ENCODE results near the gene RFWD3.
"Not testable (repeated sequence)": the region's sequence is repeated elsewhere in the genome, so short reads cannot be mapped to it uniquely, and the experiment has no call there.

Gene RFWD3

DNA sequence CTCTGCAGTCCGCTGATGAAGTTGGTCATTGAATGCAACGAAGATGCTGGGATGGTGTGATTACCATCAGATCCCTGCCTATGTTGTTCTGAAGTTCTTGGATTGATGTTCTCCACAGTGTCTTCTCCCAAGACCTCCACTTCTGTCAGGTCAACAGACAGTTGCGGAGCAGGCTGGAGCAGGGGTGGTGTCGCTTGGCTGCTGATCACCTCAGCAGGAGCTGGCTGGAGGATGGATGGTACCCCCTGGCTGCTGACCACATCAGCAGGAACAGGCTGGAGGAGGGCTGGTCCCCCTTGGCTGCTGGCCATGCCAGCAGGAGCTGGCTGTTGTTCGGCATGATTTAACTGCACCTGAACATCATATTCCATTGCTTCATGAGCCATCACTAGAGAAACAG lies 5.6 kb downstream of the RFWD3 start:
- H3K27ac ChIP-seq (ENCODE audit: low read length), result no peak overlapping the region
- no peak overlapping the region for H3K4me3 ChIP-seq (ENCODE audit: low read depth in 1 of 2, low read length in 2 of 2)
- peaks cover 0 to 12% of the 10 kb centered on the region in 2 donors for H3K4me1 ChIP-seq (ENCODE audit: control insufficient read depth in 1 of 2, insufficient read depth in 2 of 2, low read length in 2 of 2)
- peaks cover 34 to 47% of the 10 kb centered on the region in 2 donors for H3K36me3 ChIP-seq (ENCODE audit: control insufficient read depth in 1 of 2, insufficient read depth in 2 of 2, low read length in 2 of 2)
- H3K9me3 ChIP-seq (ENCODE audit: control insufficient read depth in 1 of 2, low read length in 2 of 2), result no peaks in the 10 kb centered on the region
- no peaks in the 10 kb centered on the region for H3K27me3 ChIP-seq (ENCODE audit: low read depth, low read length)

DNA sequence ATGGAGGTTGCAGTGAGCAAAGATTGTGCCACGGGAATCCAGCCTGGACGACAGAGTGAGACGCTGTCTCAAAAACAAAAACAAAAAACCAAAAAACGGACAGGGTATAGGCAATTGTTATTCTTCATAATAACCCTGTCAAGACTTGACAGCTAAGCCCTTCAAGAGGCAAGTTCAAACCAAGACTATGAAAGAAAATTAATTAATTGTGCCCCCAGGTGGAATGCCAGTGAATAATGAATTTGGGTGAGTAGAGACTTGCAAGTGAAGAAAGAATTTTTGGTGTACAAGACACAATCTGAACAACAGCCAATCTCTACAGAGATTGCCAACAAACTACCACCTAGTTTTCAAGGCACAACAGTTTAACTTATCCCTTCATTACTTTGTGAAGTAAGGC lies 6.3 kb downstream of the RFWD3 start:
- no peaks in the 10 kb centered on the region for H3K9me3 ChIP-seq (ENCODE audit: control insufficient read depth in 1 of 2, low read length in 2 of 2)
- peaks cover 0 to 5% of the 10 kb centered on the region in 2 donors for H3K4me1 ChIP-seq (ENCODE audit: control insufficient read depth in 1 of 2, insufficient read depth in 2 of 2, low read length in 2 of 2)
- H3K4me3 ChIP-seq (ENCODE audit: low read depth in 1 of 2, low read length in 2 of 2), result no peak overlapping the region
- H3K36me3 ChIP-seq (ENCODE audit: control insufficient read depth in 1 of 2, insufficient read depth in 2 of 2, low read length in 2 of 2), result peaks cover 34 to 47% of the 10 kb centered on the region in 2 donors
- H3K27ac ChIP-seq (ENCODE audit: low read length), result no peak overlapping the region
- H3K27me3 ChIP-seq (ENCODE audit: low read depth, low read length), result no peaks in the 10 kb centered on the region

DNA sequence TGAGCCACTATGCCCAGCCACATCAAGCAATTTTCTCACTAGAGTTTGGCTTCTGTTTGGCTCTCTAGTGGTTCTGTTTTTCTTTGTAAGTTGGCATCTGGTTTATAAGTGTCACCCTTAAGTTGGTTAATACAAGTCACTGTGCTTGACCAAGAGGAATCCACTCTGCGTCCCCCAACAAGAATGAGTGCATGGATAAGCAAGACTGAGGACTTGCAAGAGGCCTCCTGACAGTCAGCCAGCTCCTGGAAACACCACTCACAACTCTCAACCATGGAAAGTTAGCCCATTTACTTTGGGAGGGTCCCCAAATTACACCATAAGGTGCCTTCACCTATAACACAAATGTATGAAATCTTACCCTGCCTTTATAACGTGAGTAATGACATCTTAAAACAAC lies 7.6 kb downstream of the RFWD3 start:
- Histone ChIP-seq H3K9me3 (ENCODE audit: control insufficient read depth in 1 of 2, low read length in 2 of 2) (no peaks in the 10 kb centered on the region), H3K4me1 (ENCODE audit: control insufficient read depth in 1 of 2, insufficient read depth in 2 of 2, low read length in 2 of 2) (peaks cover 0 to 6% of the 10 kb centered on the region in 2 donors), H3K36me3 (ENCODE audit: control insufficient read depth in 1 of 2, insufficient read depth in 2 of 2, low read length in 2 of 2) (peaks cover 27 to 44% of the 10 kb centered on the region in 2 donors), H3K27me3 (ENCODE audit: low read depth, low read length) (no peaks in the 10 kb centered on the region), H3K27ac (ENCODE audit: low read length) (no peak overlapping the region), H3K4me3 (ENCODE audit: low read depth in 1 of 2, low read length in 2 of 2) (no peak overlapping the region)

DNA sequence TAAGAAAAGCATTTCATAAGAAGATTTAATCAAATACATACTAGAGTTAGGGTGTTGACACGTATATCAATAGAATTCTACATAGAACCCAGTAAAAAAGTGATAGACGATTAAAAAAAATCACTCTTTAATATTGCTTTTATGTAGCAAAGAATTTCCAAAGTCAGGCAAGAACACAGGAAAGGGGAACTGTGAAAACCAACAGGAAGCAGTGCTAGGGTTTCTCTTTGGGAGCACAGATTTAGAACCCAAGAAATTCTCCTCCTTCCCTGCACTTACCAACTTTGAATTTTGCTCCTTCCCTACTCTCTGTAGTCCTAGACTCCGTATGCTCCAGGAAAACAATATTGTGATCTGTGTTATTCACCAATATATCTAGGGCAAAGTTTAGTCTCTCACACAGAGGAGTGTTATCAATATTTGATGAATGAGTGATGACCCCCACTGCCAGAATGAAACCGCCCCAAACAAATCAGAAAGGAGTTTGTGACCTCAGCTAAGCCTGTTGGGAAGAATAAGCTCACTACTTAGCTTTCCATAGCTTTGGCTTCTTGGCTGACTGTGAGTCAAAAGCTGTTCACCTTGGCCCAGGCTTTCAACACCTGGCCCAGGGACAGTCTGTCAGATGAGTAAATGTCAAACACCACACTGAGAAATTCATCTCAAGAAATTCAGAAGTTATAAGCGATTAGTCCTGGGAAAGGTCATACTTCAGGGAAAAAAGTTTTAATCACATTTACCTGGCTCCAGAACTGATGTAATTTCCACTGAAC lies 8.6 kb downstream of the RFWD3 start:
- H3K4me3 ChIP-seq (ENCODE audit: low read depth in 1 of 2, low read length in 2 of 2), result no peak overlapping the region
- peaks cover 0 to 6% of the 10 kb centered on the region in 2 donors for H3K4me1 ChIP-seq (ENCODE audit: control insufficient read depth in 1 of 2, insufficient read depth in 2 of 2, low read length in 2 of 2)
- no peaks in the 10 kb centered on the region for H3K9me3 ChIP-seq (ENCODE audit: control insufficient read depth in 1 of 2, low read length in 2 of 2)
- no peak overlapping the region for H3K27ac ChIP-seq (ENCODE audit: low read length)
- H3K27me3 ChIP-seq (ENCODE audit: low read depth, low read length), result no peaks in the 10 kb centered on the region
- H3K36me3 ChIP-seq (ENCODE audit: control insufficient read depth in 1 of 2, insufficient read depth in 2 of 2, low read length in 2 of 2), result peaks cover 17 to 34% of the 10 kb centered on the region in 2 donors

DNA sequence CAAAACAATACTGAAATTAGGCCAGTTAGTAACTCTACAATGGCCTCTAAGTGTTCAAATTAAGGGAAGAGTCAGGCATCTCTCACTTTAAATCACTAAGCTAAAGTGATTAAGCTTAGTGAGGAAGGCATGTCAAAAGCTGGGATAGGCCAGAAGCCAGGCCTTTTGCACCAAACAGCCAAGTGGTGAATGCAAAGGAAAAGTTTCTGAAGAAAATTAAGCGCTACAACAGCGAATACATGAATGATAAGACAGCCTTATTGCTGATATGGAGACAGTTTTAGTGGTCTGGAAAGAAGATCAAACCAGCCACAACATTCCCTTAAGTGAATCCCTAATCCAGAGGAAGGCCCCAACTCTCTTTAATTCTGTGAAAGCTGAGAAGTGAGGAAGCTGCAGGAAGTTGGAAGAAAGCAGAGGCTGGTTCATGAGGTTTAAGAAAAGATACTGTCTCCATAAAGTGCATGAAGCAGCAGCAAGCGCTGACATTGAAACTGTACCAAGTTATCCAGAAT lies 12.1 kb downstream of the RFWD3 start:
- Histone ChIP-seq H3K36me3 (ENCODE audit: control insufficient read depth in 1 of 2, insufficient read depth in 2 of 2, low read length in 2 of 2) (peaks cover 10 to 31% of the 10 kb centered on the region in 2 donors), H3K9me3 (ENCODE audit: control insufficient read depth in 1 of 2, low read length in 2 of 2) (no peaks in the 10 kb centered on the region), H3K27ac (ENCODE audit: low read length) (no peak overlapping the region), H3K4me3 (ENCODE audit: low read depth in 1 of 2, low read length in 2 of 2) (no peak overlapping the region), H3K27me3 (ENCODE audit: low read depth, low read length) (no peaks in the 10 kb centered on the region), H3K4me1 (ENCODE audit: control insufficient read depth in 1 of 2, insufficient read depth in 2 of 2, low read length in 2 of 2) (peaks cover 0 to 6% of the 10 kb centered on the region in 2 donors)

DNA sequence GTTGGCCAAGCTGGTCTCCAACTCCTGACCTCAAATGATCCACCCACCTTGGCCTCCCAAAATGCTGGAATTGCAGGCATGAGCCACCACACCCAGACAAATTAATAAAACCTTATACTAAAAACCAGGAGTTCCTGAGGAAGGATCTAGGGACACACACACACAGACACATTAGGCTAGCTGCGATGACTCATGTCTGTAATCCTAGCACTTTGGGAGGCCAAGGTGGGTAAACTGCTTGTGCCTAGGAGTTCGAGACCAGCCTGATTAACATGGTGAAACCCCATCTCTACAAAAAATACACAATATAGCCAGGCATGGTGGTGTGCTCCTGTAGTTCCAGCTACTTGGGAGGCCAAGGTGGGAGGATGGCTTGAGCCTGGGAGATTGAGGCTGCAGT lies 13.8 kb downstream of the RFWD3 start:
- H3K9me3 ChIP-seq (ENCODE audit: control insufficient read depth in 1 of 2, low read length in 2 of 2); H3K4me3 ChIP-seq (ENCODE audit: low read depth in 1 of 2, low read length in 2 of 2); H3K4me1 ChIP-seq (ENCODE audit: control insufficient read depth in 1 of 2, insufficient read depth in 2 of 2, low read length in 2 of 2); H3K27ac ChIP-seq (ENCODE audit: low read length); H3K27me3 ChIP-seq (ENCODE audit: low read depth, low read length): not testable (repeated sequence)
- H3K36me3 ChIP-seq (ENCODE audit: control insufficient read depth in 1 of 2, insufficient read depth in 2 of 2, low read length in 2 of 2), result peaks cover 3 to 19% of the 10 kb centered on the region in 2 donors

DNA sequence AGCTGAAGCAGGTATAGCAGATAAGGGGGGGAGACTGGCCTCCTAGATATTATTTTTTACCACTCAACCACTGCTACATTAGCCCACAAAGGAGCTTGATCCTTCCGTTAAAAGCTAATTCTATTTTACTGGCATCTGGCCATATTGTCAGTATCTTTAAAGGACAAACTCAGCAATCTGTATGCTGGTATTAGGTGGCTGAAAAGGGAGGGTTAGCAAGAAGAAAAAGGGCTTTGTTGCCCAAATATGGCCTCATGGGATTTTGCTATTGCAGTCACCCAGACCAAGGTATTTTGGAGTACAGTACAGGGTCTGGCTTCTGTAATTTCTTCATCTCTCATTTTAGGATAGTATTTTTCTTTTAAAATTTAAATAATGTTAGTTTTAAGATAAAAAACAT lies 14.4 kb downstream of the RFWD3 start:
- H3K4me3 ChIP-seq (ENCODE audit: low read depth in 1 of 2, low read length in 2 of 2), result no peak overlapping the region
- H3K27me3 ChIP-seq (ENCODE audit: low read depth, low read length), result no peaks in the 10 kb centered on the region
- no peaks in the 10 kb centered on the region for H3K9me3 ChIP-seq (ENCODE audit: control insufficient read depth in 1 of 2, low read length in 2 of 2)
- no peak overlapping the region for H3K27ac ChIP-seq (ENCODE audit: low read length)
- peaks cover 3 to 19% of the 10 kb centered on the region in 2 donors for H3K36me3 ChIP-seq (ENCODE audit: control insufficient read depth in 1 of 2, insufficient read depth in 2 of 2, low read length in 2 of 2)
- H3K4me1 ChIP-seq (ENCODE audit: control insufficient read depth in 1 of 2, insufficient read depth in 2 of 2, low read length in 2 of 2), result peaks cover 0 to 6% of the 10 kb centered on the region in 2 donors

DNA sequence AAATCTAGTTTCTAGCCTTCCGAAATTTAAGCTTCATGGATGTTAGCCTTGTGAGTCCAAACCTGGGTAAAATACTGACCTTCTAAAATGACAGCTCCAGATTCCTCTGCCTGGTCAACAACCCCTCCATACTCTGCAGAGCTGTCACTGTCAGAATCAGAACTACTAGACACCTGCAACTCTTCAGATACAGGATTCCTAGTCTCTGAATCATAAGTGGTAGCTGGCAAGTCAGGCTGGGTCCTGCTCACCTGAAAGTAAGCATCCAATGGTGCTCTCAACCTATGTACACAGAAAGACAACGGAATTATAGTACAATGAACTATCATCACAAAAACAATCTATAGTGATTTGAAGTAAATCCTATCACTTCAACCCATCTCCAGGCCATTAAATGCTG lies 14.8 kb downstream of the RFWD3 start:
- H3K27ac ChIP-seq (ENCODE audit: low read length), result no peak overlapping the region
- H3K4me1 ChIP-seq (ENCODE audit: control insufficient read depth in 1 of 2, insufficient read depth in 2 of 2, low read length in 2 of 2), result peaks cover 0 to 6% of the 10 kb centered on the region in 2 donors
- no peaks in the 10 kb centered on the region for H3K27me3 ChIP-seq (ENCODE audit: low read depth, low read length)
- no peaks in the 10 kb centered on the region for H3K9me3 ChIP-seq (ENCODE audit: control insufficient read depth in 1 of 2, low read length in 2 of 2)
- H3K36me3 ChIP-seq (ENCODE audit: control insufficient read depth in 1 of 2, insufficient read depth in 2 of 2, low read length in 2 of 2), result peaks cover 3 to 19% of the 10 kb centered on the region in 2 donors
- H3K4me3 ChIP-seq (ENCODE audit: low read depth in 1 of 2, low read length in 2 of 2), result no peak overlapping the region

DNA sequence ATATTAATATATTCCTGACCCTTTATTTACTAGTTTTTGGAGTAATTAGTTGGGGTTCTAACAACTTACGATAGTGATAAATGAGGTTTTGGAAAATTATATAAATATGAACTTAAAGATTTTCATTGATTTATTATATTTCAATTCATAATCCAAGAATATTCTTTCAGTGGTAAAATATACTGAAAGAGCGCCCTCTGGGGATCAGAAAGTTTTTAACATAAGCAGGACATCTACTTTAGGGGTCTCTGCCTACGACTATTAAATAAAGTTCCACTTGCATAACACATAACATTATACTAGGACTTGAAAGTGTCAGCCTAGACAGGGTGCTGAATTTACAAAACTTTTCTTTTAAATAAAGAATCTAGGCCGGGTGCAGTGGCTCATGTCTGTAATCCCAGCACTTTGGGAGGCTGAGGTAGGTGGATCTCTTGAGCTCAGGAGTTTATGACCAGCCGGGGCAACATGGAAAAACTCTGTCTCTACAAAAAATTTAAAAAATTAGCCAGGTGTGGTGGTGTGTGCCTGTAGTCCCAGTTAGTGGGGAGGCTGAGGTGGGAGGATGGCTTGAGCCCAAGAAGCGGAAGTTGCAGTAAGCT lies 15.6 kb downstream of the RFWD3 start:
- no peaks in the 10 kb centered on the region for H3K9me3 ChIP-seq (ENCODE audit: control insufficient read depth in 1 of 2, low read length in 2 of 2)
- peaks cover 0 to 6% of the 10 kb centered on the region in 2 donors for H3K4me1 ChIP-seq (ENCODE audit: control insufficient read depth in 1 of 2, insufficient read depth in 2 of 2, low read length in 2 of 2)
- H3K27me3 ChIP-seq (ENCODE audit: low read depth, low read length), result no peaks in the 10 kb centered on the region
- no peak overlapping the region for H3K27ac ChIP-seq (ENCODE audit: low read length)
- no peak overlapping the region for H3K4me3 ChIP-seq (ENCODE audit: low read depth in 1 of 2, low read length in 2 of 2)
- peaks cover 3 to 19% of the 10 kb centered on the region in 2 donors for H3K36me3 ChIP-seq (ENCODE audit: control insufficient read depth in 1 of 2, insufficient read depth in 2 of 2, low read length in 2 of 2)

DNA sequence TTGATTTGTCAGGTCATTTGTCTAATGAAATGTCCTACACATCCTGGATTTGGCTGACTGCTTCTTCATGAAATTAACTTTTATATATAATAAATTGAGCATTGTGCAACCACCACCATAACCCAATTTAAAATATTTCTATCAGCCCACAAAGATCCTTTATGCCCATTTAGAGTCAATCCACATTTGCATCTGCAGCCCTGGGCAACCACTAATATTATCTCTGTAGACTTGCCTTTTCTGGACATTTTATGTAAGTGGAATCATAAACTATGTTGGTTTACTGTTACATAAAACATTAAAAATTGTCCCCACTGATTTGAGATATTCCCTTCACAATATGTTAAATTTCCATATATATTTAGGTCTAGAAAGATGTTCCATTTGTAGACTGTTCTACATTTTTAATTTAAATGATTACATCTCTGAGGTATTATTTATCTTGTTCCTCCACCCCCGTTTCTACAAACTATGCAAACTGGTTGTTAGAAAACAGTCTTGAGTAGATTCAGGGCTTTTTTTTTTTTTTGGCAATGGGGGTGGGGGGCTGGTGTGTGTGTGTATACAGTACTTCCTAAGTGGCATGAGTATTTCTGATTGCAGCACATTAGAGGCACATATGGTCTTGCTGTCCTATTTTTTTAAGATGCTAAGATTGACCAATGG lies 16.7 kb downstream of the RFWD3 start:
- no peaks in the 10 kb centered on the region for H3K27me3 ChIP-seq (ENCODE audit: low read depth, low read length)
- no peak overlapping the region for H3K27ac ChIP-seq (ENCODE audit: low read length)
- peaks cover 9 to 23% of the 10 kb centered on the region in 2 donors for H3K36me3 ChIP-seq (ENCODE audit: control insufficient read depth in 1 of 2, insufficient read depth in 2 of 2, low read length in 2 of 2)
- no peaks in the 10 kb centered on the region for H3K9me3 ChIP-seq (ENCODE audit: control insufficient read depth in 1 of 2, low read length in 2 of 2)
- peaks cover 0 to 6% of the 10 kb centered on the region in 2 donors for H3K4me1 ChIP-seq (ENCODE audit: control insufficient read depth in 1 of 2, insufficient read depth in 2 of 2, low read length in 2 of 2)
- H3K4me3 ChIP-seq (ENCODE audit: low read depth in 1 of 2, low read length in 2 of 2), result no peak overlapping the region

DNA sequence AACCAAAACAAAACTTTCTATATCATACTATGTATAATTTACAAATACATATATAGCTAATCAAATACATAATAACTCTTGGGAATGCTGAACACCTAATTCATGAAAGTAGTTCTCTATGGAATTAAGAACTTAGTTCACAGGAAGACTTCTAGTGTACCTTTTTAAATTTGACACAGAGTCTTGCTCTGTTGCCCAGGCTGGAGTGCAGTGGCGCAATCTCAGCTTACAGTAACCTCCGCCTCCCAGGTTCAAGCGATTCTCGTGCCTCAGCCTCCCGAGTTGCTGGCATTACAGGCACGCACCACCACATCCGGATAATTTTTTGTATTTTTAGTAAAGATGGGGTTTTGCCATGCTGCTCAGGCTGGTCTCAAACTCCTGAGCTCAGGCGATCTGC lies 24.7 kb downstream of the RFWD3 start:
- H3K4me3 ChIP-seq (ENCODE audit: low read depth in 1 of 2, low read length in 2 of 2), result no peak overlapping the region
- H3K9me3 ChIP-seq (ENCODE audit: control insufficient read depth in 1 of 2, low read length in 2 of 2), result no peaks in the 10 kb centered on the region
- no peaks in the 10 kb centered on the region for H3K27me3 ChIP-seq (ENCODE audit: low read depth, low read length)
- no peak overlapping the region for H3K27ac ChIP-seq (ENCODE audit: low read length)
- H3K36me3 ChIP-seq (ENCODE audit: control insufficient read depth in 1 of 2, insufficient read depth in 2 of 2, low read length in 2 of 2), result peaks cover 25 to 47% of the 10 kb centered on the region in 2 donors
- H3K4me1 ChIP-seq (ENCODE audit: control insufficient read depth in 1 of 2, insufficient read depth in 2 of 2, low read length in 2 of 2), result no peaks in the 10 kb centered on the region

All from muscle layer of duodenum (tissue), 2 donors.